HL-60 (cell line): ENCODE measurements around the gene TGFB3.

Source experiments
- DNase-seq, 2 experiments: peaks; one replicate each; pipeline ENCODE4 v3.0.0-alpha.2; 2010 to 2020; ENCODE audit warnings: low read depth in 1 of 2, low spot score in 1 of 2
- H3K27ac ChIP-seq: fragments of 250-450 bp; sonication (Bioruptor Pico); replicated peaks from 2 replicates; pipeline ENCODE4 v1.5.1; 2020; ENCODE audit warnings: mild to moderate bottlenecking, moderate library complexity
- H3K27me3 ChIP-seq: fragments of 250-450 bp; sonication (Bioruptor Pico); 2 replicates; pipeline ENCODE4 v1.5.1; 2021; ENCODE audit warnings: mild to moderate bottlenecking, moderate library complexity; ENCODE audit not compliant: insufficient read depth, poor library complexity, severe bottlenecking
- H3K4me3 ChIP-seq: replicated peaks from 2 replicates; pipeline ENCODE4 v1.5.1; 2011; ENCODE audit warnings: mild to moderate bottlenecking, control low read depth, low read length; ENCODE audit not compliant: insufficient read depth
- GABPA ChIP-seq: IDR thresholded peaks from 2 replicates; pipeline ENCODE4 v1.6.1; 2012; ENCODE audit warnings: low read depth
- POLR2AphosphoS5 ChIP-seq: IDR thresholded peaks from 2 replicates; pipeline ENCODE4 v1.6.1; 2012; ENCODE audit warnings: low read depth
- SPI1 ChIP-seq: IDR thresholded peaks from 2 replicates; pipeline ENCODE4 v1.6.1; 2012; ENCODE audit warnings: low read depth, mild to moderate bottlenecking, borderline replicate concordance
- TF ChIP-seq, protein P1 (sequence below): IDR thresholded peaks from 2 replicates; pipeline ENCODE4 v1.6.1; 2012; ENCODE audit warnings: low read depth; ENCODE audit not compliant: insufficient replicate concordance
- TF ChIP-seq, protein P2 (sequence below): IDR thresholded peaks from one replicate; pipeline ENCODE4 v1.5.1; 2011; ENCODE audit warnings: low read length, control low read depth, inconsistent platforms; ENCODE audit not compliant: insufficient read depth

TGFB3 gene

DNA sequence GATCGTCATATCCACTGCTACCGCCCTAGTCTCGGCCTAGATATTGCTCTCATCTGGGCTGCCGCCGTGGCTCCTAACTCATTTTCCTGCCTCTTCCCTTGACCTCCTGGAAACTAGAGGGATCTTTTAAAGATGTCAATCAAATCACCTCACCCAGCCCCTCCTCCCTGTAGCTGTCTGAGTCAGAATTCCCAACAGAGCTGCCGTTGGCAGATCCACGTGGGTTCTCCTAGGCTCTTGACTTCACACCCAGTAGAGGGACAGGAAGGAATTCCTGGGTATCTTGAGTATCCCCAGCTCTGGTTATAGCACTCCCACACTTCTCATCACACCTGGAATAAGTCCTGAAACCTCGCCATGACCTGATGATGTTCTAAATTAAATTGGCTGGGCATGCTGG, 11.9 kb downstream of the TGFB3 start:
- no peak for TF ChIP-seq POLR2AphosphoS5
- TF ChIP-seq, protein P1, sequence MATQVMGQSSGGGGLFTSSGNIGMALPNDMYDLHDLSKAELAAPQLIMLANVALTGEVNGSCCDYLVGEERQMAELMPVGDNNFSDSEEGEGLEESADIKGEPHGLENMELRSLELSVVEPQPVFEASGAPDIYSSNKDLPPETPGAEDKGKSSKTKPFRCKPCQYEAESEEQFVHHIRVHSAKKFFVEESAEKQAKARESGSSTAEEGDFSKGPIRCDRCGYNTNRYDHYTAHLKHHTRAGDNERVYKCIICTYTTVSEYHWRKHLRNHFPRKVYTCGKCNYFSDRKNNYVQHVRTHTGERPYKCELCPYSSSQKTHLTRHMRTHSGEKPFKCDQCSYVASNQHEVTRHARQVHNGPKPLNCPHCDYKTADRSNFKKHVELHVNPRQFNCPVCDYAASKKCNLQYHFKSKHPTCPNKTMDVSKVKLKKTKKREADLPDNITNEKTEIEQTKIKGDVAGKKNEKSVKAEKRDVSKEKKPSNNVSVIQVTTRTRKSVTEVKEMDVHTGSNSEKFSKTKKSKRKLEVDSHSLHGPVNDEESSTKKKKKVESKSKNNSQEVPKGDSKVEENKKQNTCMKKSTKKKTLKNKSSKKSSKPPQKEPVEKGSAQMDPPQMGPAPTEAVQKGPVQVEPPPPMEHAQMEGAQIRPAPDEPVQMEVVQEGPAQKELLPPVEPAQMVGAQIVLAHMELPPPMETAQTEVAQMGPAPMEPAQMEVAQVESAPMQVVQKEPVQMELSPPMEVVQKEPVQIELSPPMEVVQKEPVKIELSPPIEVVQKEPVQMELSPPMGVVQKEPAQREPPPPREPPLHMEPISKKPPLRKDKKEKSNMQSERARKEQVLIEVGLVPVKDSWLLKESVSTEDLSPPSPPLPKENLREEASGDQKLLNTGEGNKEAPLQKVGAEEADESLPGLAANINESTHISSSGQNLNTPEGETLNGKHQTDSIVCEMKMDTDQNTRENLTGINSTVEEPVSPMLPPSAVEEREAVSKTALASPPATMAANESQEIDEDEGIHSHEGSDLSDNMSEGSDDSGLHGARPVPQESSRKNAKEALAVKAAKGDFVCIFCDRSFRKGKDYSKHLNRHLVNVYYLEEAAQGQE, result no peak
- TF ChIP-seq, protein P2, sequence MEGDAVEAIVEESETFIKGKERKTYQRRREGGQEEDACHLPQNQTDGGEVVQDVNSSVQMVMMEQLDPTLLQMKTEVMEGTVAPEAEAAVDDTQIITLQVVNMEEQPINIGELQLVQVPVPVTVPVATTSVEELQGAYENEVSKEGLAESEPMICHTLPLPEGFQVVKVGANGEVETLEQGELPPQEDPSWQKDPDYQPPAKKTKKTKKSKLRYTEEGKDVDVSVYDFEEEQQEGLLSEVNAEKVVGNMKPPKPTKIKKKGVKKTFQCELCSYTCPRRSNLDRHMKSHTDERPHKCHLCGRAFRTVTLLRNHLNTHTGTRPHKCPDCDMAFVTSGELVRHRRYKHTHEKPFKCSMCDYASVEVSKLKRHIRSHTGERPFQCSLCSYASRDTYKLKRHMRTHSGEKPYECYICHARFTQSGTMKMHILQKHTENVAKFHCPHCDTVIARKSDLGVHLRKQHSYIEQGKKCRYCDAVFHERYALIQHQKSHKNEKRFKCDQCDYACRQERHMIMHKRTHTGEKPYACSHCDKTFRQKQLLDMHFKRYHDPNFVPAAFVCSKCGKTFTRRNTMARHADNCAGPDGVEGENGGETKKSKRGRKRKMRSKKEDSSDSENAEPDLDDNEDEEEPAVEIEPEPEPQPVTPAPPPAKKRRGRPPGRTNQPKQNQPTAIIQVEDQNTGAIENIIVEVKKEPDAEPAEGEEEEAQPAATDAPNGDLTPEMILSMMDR, result no peak
- TF ChIP-seq SPI1, result no peak
- no peak for TF ChIP-seq GABPA
- Histone ChIP-seq H3K27me3 (no peaks in the 10 kb centered on the region), H3K4me3 (no peak overlapping the region), H3K27ac (no peak overlapping the region)
- DNase-seq, result no peak

DNA sequence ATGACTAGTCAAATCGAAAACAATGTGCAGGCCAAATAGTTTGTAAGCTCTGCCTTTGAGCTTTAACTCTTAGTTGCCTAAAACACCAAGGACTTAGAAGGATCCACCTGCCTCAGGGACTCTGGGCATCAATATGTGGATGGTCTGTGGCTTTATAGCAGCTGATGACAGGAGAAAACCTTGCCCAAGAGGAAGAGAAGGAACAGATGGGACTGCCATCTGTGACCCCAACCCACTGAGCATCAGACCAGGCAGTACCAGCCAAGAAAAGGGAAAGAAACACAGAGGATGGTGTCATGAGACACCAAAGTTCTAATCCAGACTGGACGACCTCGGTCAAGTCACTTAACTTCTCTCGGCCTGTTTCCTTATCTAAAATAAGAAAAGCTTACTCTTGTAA, 12.7 kb downstream of the TGFB3 start:
- Histone ChIP-seq H3K4me3 (no peak overlapping the region), H3K27me3 (no peaks in the 10 kb centered on the region), H3K27ac (no peak overlapping the region)
- no peak for DNase-seq
- TF ChIP-seq GABPA (no peak), SPI1 (no peak), POLR2AphosphoS5 (no peak)
- TF ChIP-seq, protein P1, result no peak
- TF ChIP-seq, protein P2, result no peak

DNA sequence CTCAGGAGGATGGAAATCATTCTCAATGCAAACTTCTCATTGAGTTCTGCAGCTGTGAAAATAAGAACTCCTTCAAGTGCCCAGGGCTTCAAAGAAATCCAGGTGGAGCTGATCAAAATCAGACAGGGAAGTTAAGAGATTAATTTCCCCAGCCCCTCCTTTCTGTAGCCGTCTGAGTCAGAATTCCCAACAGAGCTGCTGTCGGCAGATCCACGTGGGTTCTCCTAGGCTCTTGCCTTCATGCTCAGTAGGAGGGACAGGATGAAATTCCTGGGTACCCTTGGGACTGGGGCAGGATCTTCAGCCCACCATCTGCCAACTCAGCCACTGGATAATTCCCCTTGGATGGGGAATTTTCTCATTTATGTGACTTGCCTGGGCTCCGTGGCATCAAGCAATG, 13.3 kb downstream of the TGFB3 start:
- no peak overlapping the region for H3K27ac ChIP-seq
- DNase-seq, result no peak

More for the DNA sequence above, 13.3 kb downstream of the TGFB3 start:
- TF ChIP-seq SPI1 (no peak), GABPA (no peak)
- TF ChIP-seq, protein P2, result no peak
- TF ChIP-seq, protein P1, result no peak
- Histone ChIP-seq H3K4me3 (no peak overlapping the region), H3K27me3 (no peaks in the 10 kb centered on the region)
